HepG2 (cell line): ENCODE measurements around the gene FSCN2. TPM values are rescaled to one million over a fixed set of nuclear protein-coding genes. Genes with fewer than 3 reads are reported as not detected.
A peak's percentile ranks its signal among the peaks of the same experiment; 100 is the strongest.

Experiments used
- ATAC-seq: fragments of 200-7000 bp; cut with Tn5 transposase; 3 replicates; pipeline ENCODE4 v1.9.1; 2020; ENCODE audit warnings: mild to moderate bottlenecking, moderate library complexity
- BruUV-seq: library from RNA; stranded (reverse); fragments of 400-500 nt; replicated peaks from 2 replicates; lab custom pipeline; 2021; lab: Mats Ljungman, UMichigan
- CTCF ChIA-PET: fragments of 300-600 bp; formaldehyde crosslinking; extraction: SDS; loops from one replicate; lab custom pipeline; 2021; ENCODE audit warnings: low total read pairs, inconsistent platforms, low intra/inter-chr PET ratio; lab: Yijun Ruan, JAX
- POLR2A ChIA-PET: fragments of 350-600 bp; sonication (Branson Sonifier 250); formaldehyde crosslinking; loops from one replicate; lab custom pipeline; 2020; ENCODE audit warnings: antibody characterized with exemption, inconsistent platforms; lab: Yijun Ruan, JAX
- DNase-seq: peaks from one replicate; pipeline ENCODE4 v3.0.0-alpha.2; 2015; ENCODE audit warnings: low spot score
- FAIRE-seq: peaks from 3 replicates; lab custom pipeline; 2011; peaks lifted over from hg19 to GRCh38; lab: Jason Lieb, UNC
- H2AFZ ChIP-seq: one replicate; pipeline ENCODE4 v1.6.1; 2011; ENCODE audit warnings: low read length, inconsistent platforms
- H3K27ac ChIP-seq: fragments of 300-600 bp; 3 replicates; pipeline ENCODE4 v1.8.0; 2011; ENCODE audit warnings: mixed run types, mild to moderate bottlenecking, mixed read lengths, low read length, inconsistent platforms; ENCODE audit not compliant: insufficient read depth; ENCODE audit errors: extremely low read length
- H3K27me3 ChIP-seq, 2 experiments: fragments of 200-600 bp in 1 of 2; 2 replicates in 1 of 2; 3 replicates in 1 of 2; pipeline versions ENCODE4 v1.6.0 to v1.8.0; 2011; ENCODE audit warnings: low read length in 2 of 2, mild to moderate bottlenecking in 2 of 2, moderate library complexity in 2 of 2, inconsistent platforms in 1 of 2; ENCODE audit not compliant: insufficient read depth in 2 of 2, control insufficient read depth in 1 of 2
- H3K36me3 ChIP-seq, 2 experiments: fragments of 200-600 bp in 1 of 2; replicated peaks in 1 of 2; 2 replicates in 1 of 2; 3 replicates in 1 of 2; pipeline versions ENCODE4 v1.5.1 to v1.8.0; 2011; ENCODE audit warnings: low read length in 2 of 2, inconsistent platforms in 1 of 2; ENCODE audit not compliant: insufficient read depth in 2 of 2, control insufficient read depth in 1 of 2
- H3K4me1 ChIP-seq: 2 replicates; pipeline ENCODE4 v1.5.1; 2012; ENCODE audit warnings: low read length, inconsistent platforms; ENCODE audit not compliant: insufficient read depth
- H3K4me2 ChIP-seq: 2 replicates; pipeline ENCODE4 v1.6.0; 2011; ENCODE audit warnings: low read depth, low read length, inconsistent platforms
- H3K4me3 ChIP-seq, 3 experiments: fragments of 200-600 bp in 1 of 3; sonication (generic), shearing (Covaris generic) in 1 of 3; replicated peaks in 1 of 3; 2 replicates each; pipeline ENCODE4 v1.5.1; 2011 to 2016; ENCODE audit warnings: low read length in 3 of 3, inconsistent platforms in 2 of 3, low read depth in 2 of 3, mild to moderate bottlenecking in 2 of 3, control low read depth in 1 of 3, mixed read lengths in 1 of 3; ENCODE audit not compliant: insufficient read depth in 1 of 3
- H3K79me2 ChIP-seq: one replicate; pipeline ENCODE4 v1.6.1; 2011; ENCODE audit warnings: low read length, inconsistent platforms; ENCODE audit not compliant: insufficient read depth
- H3K9ac ChIP-seq: 2 replicates; pipeline ENCODE4 v1.6.0; 2011; ENCODE audit warnings: mild to moderate bottlenecking, low read depth, low read length, inconsistent platforms; ENCODE audit not compliant: insufficient read depth
- H3K9me3 ChIP-seq: 2 replicates; pipeline ENCODE4 v1.5.1; 2012; ENCODE audit warnings: mild to moderate bottlenecking, low read length
- H4K20me1 ChIP-seq: 2 replicates; pipeline ENCODE4 v1.6.0; 2011; ENCODE audit warnings: inconsistent platforms, mild to moderate bottlenecking, low read length, moderate library complexity; ENCODE audit not compliant: insufficient read depth
- AGO2 ChIP-seq: fragments of 200-400 bp; formaldehyde crosslinking; optimal IDR thresholded peaks from 2 replicates; pipeline ENCODE3; 2017; ENCODE audit warnings: mild to moderate bottlenecking, low read depth, low read length, moderate library complexity
- MATR3 ChIP-seq: sonication (generic); formaldehyde crosslinking; IDR thresholded peaks from 2 replicates; pipeline ENCODE4 v1.4.0; 2020; ENCODE audit warnings: missing genetic modification reagents
- MYC ChIP-seq: sonication (generic); formaldehyde crosslinking; IDR thresholded peaks from 2 replicates; pipeline ENCODE4 v1.9.0; 2021; ENCODE audit warnings: missing genetic modification reagents, borderline replicate concordance
- NRL ChIP-seq: sonication (generic); formaldehyde crosslinking; IDR thresholded peaks from 2 replicates; pipeline ENCODE4 v1.5.0; 2020; ENCODE audit warnings: missing genetic modification reagents, mild to moderate bottlenecking, moderate library complexity, borderline replicate concordance
- ZNF367 ChIP-seq: sonication (generic); formaldehyde crosslinking; IDR thresholded peaks from 2 replicates; pipeline ENCODE4 v1.4.0; 2020; ENCODE audit warnings: missing genetic modification reagents, borderline replicate concordance
- ZNF550 ChIP-seq: sonication (generic); formaldehyde crosslinking; IDR thresholded peaks from 2 replicates; pipeline ENCODE4 v1.4.0; 2020; ENCODE audit warnings: mild to moderate bottlenecking, missing genetic modification reagents, borderline replicate concordance
- ZNF598 ChIP-seq: sonication (generic); formaldehyde crosslinking; IDR thresholded peaks from 2 replicates; pipeline ENCODE4 v1.5.1; 2020; ENCODE audit warnings: mild to moderate bottlenecking, missing genetic modification reagents, borderline replicate concordance
- ZNF609 ChIP-seq: sonication (generic); formaldehyde crosslinking; IDR thresholded peaks from 2 replicates; pipeline ENCODE4 v1.4.0; 2020; ENCODE audit warnings: mild to moderate bottlenecking, missing genetic modification reagents, borderline replicate concordance
- ZNF672 ChIP-seq: sonication (generic); formaldehyde crosslinking; IDR thresholded peaks from 2 replicates; pipeline ENCODE4 v1.8.1; 2022; ENCODE audit warnings: missing genetic modification reagents
- whole genome bisulfite sequencing: methylation state at CpG from one replicate; pipeline ENCODE4 v1.1.6; 2017; ENCODE audit warnings: low lambda C conversion rate; 5-methylcytosine and 5-hydroxymethylcytosine counted together
- in situ Hi-C: cut with HindIII; loops from 2 replicates; pipeline ENCODE4 v1.10.0; 2017; ENCODE audit warnings: low pct_unique_long_range_greater_than_20kb; ENCODE audit not compliant: extremely low pct_ligation_motif_present
- intact Hi-C: fragments of 100-400 bp; cut with micrococcal nuclease; formaldehyde crosslinking; loops from one replicate; pipeline ENCODE4 v1.10.0; 2022; ENCODE audit not compliant: unreplicated experiment
- polyA plus RNA-seq, 8 experiments: library from polyadenylated mRNA; depleted of rRNA in 3 of 8; stranded (reverse) in 7 of 8; unstranded in 1 of 8; fragments of >200 nt; fragmentation: Illumina TruSeq in 4 of 8; extraction: Trizol in 4 of 8; gene quantifications; 2 replicates each; pipeline versions ENCODE4 v1.2.1 to v1.2.3, GENCODE V29; 2011 to 2016; ENCODE audit warnings: low read depth in 4 of 8, missing spikeins in 1 of 8, mixed read lengths in 1 of 8; ENCODE audit not compliant: insufficient read depth in 1 of 8
- total RNA-seq, 5 experiments: library from RNA; depleted of rRNA; stranded (reverse); fragments of >200 nt; fragmentation: Illumina TruSeq; extraction: Trizol; gene quantifications; 2 replicates each; pipeline ENCODE4 v1.2.3, GENCODE V29; 2016; ENCODE audit warnings: low read depth in 1 of 5

The FSCN2 gene
- total and polyA plus RNA-seq, 2 of the 13 experiments (the other 11 are each of a cell fraction or from before 2014, with no cell fraction given) = 0.09 TPM; not detected in 1

- in situ Hi-C loops = no loop called here
- ChIA-PET POLR2A (interaction anchor here (0.9 kb wide), 1 partner anchor 27 kb away, joined by 3 read pairs; no protein-coding TSS in a partner anchor), CTCF (no interaction called here)
- Histone ChIP-seq H3K4me1 (peaks cover 51% of the 10 kb centered on the region), H4K20me1 (peaks cover 5% of the 10 kb centered on the region; the same call in 1 of the 2 replicates), H3K36me3 (peaks cover 25 to 53% of the 10 kb centered on the region in 2 experiments), H3K79me2 (peaks cover 6% of the 10 kb centered on the region), H2AFZ (no peak overlapping the region), H3K27me3 (no peaks in the 10 kb centered on the region), H3K4me3 (no peak overlapping the region), H3K9ac (no peak overlapping the region), H3K27ac (no peak overlapping the region), H3K4me2 (no peak overlapping the region)
- WGBS = 98% methylated on average over 10 of the region's 10 CpGs
- intact Hi-C loops = no loop called here
- ATAC-seq (no peak), FAIRE-seq (no peak)
- peak; percentile 26 for TF ChIP-seq AGO2
- TF ChIP-seq ZNF367 (CRISPR knock-in tag) = no peak
- no peak for TF ChIP-seq ZNF550 (CRISPR knock-in tag)
- TF ChIP-seq ZNF672 = no peak
- 0 out of 2 replicates have a peak, but pooled peaks have one; percentile 28 for TF ChIP-seq MATR3
- TF ChIP-seq, all 625 proteins: peak for 2
- no TSS peak for BruUV-seq
- no peaks in the 10 kb centered on the region for H3K9me3 ChIP-seq
- DNase-seq = no peak
These were observed 51.7 kb downstream of the FSCN2 start for GRCh38 chr17:81579821-81580321.

- Histone ChIP-seq H3K4me1 (peaks cover 48% of the 10 kb centered on the region), H3K36me3 (peaks cover 22 to 54% of the 10 kb centered on the region in 2 experiments), H3K27ac (no peak overlapping the region), H3K79me2 (peaks cover 6% of the 10 kb centered on the region), H3K27me3 (no peaks in the 10 kb centered on the region), H3K4me2 (no peak overlapping the region), H3K9ac (no peak overlapping the region), H2AFZ (no peak overlapping the region), H4K20me1 (peaks cover 5% of the 10 kb centered on the region; the same call in 1 of the 2 replicates), H3K4me3 (no peak overlapping the region), H3K9me3 (no peaks in the 10 kb centered on the region)
- ChIA-PET POLR2A (interaction anchor here (0.9 kb wide), 1 partner anchor 28 kb away, joined by 3 read pairs; no protein-coding TSS in a partner anchor), CTCF (no interaction called here)
- DNase-seq (no peak), FAIRE-seq (no peak), ATAC-seq (no peak)
- no TSS peak for BruUV-seq
- in situ Hi-C loops = no loop called here
- WGBS = 100% methylated on average over 6 of the region's 6 CpGs
- no peak for TF ChIP-seq ZNF598 (CRISPR knock-in tag)
- TF ChIP-seq MYC (CRISPR knock-in tag) = 0 out of 2 replicates have a peak, but pooled peaks have one; percentile 18
- TF ChIP-seq ZNF609 = no peak
- no peak for TF ChIP-seq NRL (CRISPR knock-in tag)
- intact Hi-C loops = no loop called here
These were observed 52.3 kb downstream of the FSCN2 start for GRCh38 chr17:81580481-81580880.
